Activated CD8-positive, alpha-beta T cell treated with anti-CD3 and anti-CD28 coated beads, Interleukin-2, amount 10 ng/mL, durations not matched to agents 7 days and 5 days (primary cell): ENCODE results near the gene NSDHL. TPM values are rescaled to one million over a fixed set of nuclear protein-coding genes. Genes with fewer than 3 reads are reported as not detected.
"Not testable (repeated sequence)": the region's sequence is repeated elsewhere in the genome, so short reads cannot be mapped to it uniquely, and the experiment has no call there.

Experiments used
- ATAC-seq: fragments of 150-1000 bp; cut with Tn5 transposase; one replicate; pipeline ENCODE4 v1.10.0; 2021; ENCODE audit warnings: moderate library complexity
- CTCF ChIA-PET: fragments of 350-600 bp; sonication (Branson Sonifier 250); formaldehyde crosslinking; loops from one replicate; lab custom pipeline; 2021; ENCODE audit warnings: antibody characterized with exemption; lab: Charles Lee
- POLR2A ChIA-PET: fragments of 350-600 bp; sonication (Branson Sonifier 250); formaldehyde crosslinking; loops from one replicate; lab custom pipeline; 2021; ENCODE audit warnings: antibody characterized with exemption; lab: Charles Lee
- DNase-seq: peaks from one replicate; pipeline ENCODE4 v3.0.0-alpha.2; 2020
- H3K27ac Mint-ChIP-seq: one replicate; pipeline ENCODE4 v1.8.0; 2021; ENCODE audit warnings: mild to moderate bottlenecking, mixed read lengths
- H3K27me3 Mint-ChIP-seq: one replicate; pipeline ENCODE4 v1.8.0; 2021; ENCODE audit warnings: low read depth, mixed read lengths
- H3K36me3 Mint-ChIP-seq: one replicate; pipeline ENCODE4 v1.8.0; 2021; ENCODE audit warnings: low read depth, mixed read lengths
- H3K4me1 Mint-ChIP-seq: one replicate; pipeline ENCODE4 v1.8.0; 2021; ENCODE audit warnings: low read depth, mixed read lengths
- H3K4me3 Mint-ChIP-seq: one replicate; pipeline ENCODE4 v1.8.0; 2021; ENCODE audit warnings: mild to moderate bottlenecking, mixed read lengths
- H3K9me3 Mint-ChIP-seq: one replicate; pipeline ENCODE4 v1.8.0; 2022; ENCODE audit warnings: mixed read lengths; ENCODE audit not compliant: insufficient read depth
- total RNA-seq, 2 experiments: library from RNA; stranded (reverse); gene quantifications; one replicate each; pipeline ENCODE4 v1.2.3, GENCODE V29; 2021

The NSDHL gene
- total RNA-seq = 10 to 100 TPM; 14.2 to 15.5 TPM

DNA sequence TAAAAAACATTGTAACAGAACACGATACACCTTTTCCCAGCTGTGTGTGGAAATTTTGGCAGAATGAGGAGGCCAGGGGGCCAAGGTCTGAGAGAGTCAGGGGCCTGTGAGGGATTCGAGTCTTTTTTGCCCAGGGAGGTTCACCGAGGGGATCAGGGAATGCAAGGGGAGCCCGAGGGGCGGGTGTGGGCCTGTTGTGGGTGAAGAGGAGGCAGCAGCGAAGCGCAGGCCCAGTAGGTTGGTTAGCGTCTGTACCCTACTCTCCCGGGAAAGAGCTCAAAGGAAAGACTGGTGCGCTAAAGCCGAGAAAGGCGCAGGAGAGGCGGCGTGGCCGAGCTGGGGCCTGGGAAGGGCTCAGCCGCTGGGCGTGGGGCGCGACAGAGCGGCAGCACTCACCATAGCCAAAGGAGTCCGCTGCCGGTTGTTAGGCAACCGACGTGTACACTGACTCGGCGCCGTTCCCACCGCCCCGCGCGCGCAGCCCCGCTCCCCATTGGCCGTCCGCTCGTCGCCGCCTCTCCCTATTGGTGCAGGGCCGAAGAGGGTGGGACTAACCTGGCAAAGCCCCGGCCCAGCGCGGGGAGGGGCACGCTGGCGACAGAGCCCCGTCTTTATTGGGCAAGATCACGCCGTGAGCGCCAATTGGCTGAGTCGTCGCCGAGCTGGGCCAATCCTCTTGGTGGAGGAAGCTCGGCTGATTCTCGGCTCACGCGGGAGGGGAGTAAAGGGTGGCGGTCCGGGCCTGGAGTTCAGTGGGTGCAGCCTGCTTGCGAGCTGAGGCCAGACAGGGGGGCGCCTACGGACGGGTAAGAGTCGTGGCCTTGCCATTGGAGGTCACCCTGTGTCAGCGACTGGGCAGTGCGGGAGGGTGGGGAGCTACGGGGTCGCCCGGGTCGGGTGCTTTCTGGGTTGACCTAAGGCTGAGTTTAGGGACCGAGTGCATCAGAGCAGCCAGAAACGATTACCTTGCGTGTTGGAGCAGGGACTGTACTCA, at the start of gene NSDHL, which contains the start of gene CETN2:
TSS of gene NSDHL (plus strand) at position 752 of the 994 bp plus-strand sequence. CDS start 15,262 bp downstream, outside the sequence.
TSS of gene CETN2 (minus strand) at position 446 of the 994 bp plus-strand sequence. CDS start at position 399, 47 bp downstream.
- peaks cover 11% of the 10 kb centered on the region for H3K36me3 Mint-ChIP-seq
- POLR2A ChIA-PET = interaction anchor here (0.5 kb wide), 1 partner anchor 1571 kb away, joined by 4 read pairs; no protein-coding TSS in a partner anchor
- CTCF ChIA-PET = interaction anchor here (1.2 to 2.5 kb wide), 2 partner anchors 9 to 13 kb away, joined by 6 to 12 read pairs; no protein-coding TSS in a partner anchor
- H3K9me3 Mint-ChIP-seq = no peaks in the 10 kb centered on the region
- no peaks in the 10 kb centered on the region for H3K27me3 Mint-ChIP-seq
- H3K27ac Mint-ChIP-seq = peak within 1 kb of the TSS; percentile 90
- ATAC-seq (peak; percentile 97), DNase-seq (peak; percentile 95)
- peak within 1 kb of the TSS; percentile 92 for H3K4me3 Mint-ChIP-seq
- peaks cover 19% of the 10 kb centered on the region for H3K4me1 Mint-ChIP-seq

DNA sequence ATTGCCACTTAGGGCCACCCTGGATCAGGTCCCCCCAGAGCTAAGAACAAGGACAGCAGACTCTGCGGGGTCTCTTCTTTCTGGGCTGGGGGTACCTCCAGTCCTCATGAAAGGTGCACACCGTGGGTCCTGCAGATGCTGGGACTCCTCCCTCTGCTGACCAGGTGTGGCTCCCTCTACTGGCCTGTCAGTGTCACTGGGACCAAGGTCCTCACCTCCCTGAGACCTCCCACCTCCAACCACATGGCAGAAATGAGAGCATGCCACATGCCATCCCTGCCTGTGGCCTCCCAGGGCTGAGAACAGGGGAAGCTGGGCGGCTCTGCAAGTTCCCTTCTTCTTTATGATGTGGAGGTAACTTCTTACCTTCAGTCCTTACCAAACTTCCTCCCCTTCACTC, 43.8 kb upstream of the NSDHL start:
- POLR2A ChIA-PET, H3K27ac Mint-ChIP-seq, ATAC-seq, H3K4me3 Mint-ChIP-seq, DNase-seq, H3K4me1 Mint-ChIP-seq, CTCF ChIA-PET, H3K36me3 Mint-ChIP-seq, H3K9me3 Mint-ChIP-seq, H3K27me3 Mint-ChIP-seq: not testable (repeated sequence)

DNA sequence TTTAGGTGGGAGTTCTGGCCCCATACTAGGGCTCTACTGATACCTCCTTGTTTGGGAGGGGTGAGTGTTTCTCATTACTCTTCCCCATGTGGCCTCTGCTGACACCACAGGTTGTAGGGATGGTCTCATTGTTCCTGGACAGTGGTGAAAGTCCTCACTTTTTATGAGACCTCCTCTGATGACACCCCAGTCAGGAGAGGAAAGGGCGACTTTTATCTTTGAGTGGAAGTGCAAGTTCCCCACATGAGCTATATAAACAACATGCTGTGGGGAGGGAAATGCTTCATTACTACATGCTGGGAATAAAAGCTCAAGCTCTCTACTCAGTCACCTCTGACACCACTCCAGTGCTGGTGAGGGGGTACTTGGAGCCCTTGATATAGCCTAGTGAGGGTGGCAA, 31.9 kb upstream of the NSDHL start:
- DNase-seq (no peak), ATAC-seq (no peak)
- ChIA-PET POLR2A (interaction anchor here (0.6 kb wide), 1 partner anchor 13 kb away, joined by 3 read pairs; no protein-coding TSS in a partner anchor), CTCF (no interaction called here)
- Mint-ChIP-seq H3K36me3 (no peaks in the 10 kb centered on the region), H3K4me1 (no peaks in the 10 kb centered on the region), H3K9me3 (no peaks in the 10 kb centered on the region), H3K27me3 (peaks cover 14% of the 10 kb centered on the region), H3K4me3 (no peak overlapping the region), H3K27ac (no peak overlapping the region)

DNA sequence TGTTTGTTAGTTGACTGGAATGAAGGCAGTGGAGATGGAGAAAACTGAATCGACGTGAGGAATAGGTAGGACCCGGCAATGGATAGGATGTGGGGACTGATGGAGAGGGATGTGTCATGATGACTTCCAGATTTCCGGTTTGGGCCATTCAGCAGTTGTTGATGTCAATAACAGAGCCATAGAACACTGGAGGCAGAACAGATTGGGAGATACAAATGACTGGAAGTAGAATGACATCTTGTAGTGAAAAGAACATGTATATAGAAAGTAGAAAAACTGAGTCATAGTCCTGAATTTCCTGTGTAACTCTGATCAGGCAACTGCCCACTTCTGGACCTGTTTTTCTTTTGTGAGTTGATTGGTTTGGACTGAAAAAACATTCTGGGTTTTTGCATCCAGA, 24.8 kb upstream of the NSDHL start:
- CTCF ChIA-PET = no interaction called here
- H3K27ac Mint-ChIP-seq = no peak overlapping the region
- DNase-seq (no peak), ATAC-seq (no peak)
- peaks cover 16% of the 10 kb centered on the region for H3K27me3 Mint-ChIP-seq
- H3K4me3 Mint-ChIP-seq = no peak overlapping the region
- POLR2A ChIA-PET = no interaction called here
- H3K9me3 Mint-ChIP-seq = no peaks in the 10 kb centered on the region
- no peaks in the 10 kb centered on the region for H3K36me3 Mint-ChIP-seq
- no peaks in the 10 kb centered on the region for H3K4me1 Mint-ChIP-seq

DNA sequence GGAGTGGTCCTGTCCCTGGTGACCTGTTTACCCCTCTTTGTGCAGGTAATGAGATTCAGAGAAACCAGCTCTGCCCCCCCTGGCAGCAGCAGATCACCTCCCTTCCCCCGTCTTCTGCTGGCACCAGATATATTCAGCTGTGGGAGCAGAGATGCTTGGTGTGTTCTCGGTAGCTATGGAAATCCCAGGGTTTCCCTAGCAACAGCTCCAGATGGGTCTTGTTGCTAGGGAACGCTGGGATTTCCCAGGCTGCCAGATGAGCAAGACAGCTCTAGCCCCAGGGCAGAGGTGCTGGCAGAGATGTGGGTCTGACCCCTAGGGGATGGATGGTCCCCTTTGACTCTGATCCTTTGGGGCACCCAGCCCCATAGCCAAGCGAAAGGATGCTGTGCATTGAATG, 20.5 kb upstream of the NSDHL start:
- DNase-seq (no peak), ATAC-seq (no peak)
- H3K27ac Mint-ChIP-seq = no peak overlapping the region
- H3K9me3 Mint-ChIP-seq = no peaks in the 10 kb centered on the region
- no peak overlapping the region for H3K4me3 Mint-ChIP-seq
- ChIA-PET POLR2A (no interaction called here), CTCF (no interaction called here)
- peaks cover 10% of the 10 kb centered on the region for H3K4me1 Mint-ChIP-seq
- H3K36me3 Mint-ChIP-seq = no peaks in the 10 kb centered on the region
- H3K27me3 Mint-ChIP-seq = peaks cover 7% of the 10 kb centered on the region

DNA sequence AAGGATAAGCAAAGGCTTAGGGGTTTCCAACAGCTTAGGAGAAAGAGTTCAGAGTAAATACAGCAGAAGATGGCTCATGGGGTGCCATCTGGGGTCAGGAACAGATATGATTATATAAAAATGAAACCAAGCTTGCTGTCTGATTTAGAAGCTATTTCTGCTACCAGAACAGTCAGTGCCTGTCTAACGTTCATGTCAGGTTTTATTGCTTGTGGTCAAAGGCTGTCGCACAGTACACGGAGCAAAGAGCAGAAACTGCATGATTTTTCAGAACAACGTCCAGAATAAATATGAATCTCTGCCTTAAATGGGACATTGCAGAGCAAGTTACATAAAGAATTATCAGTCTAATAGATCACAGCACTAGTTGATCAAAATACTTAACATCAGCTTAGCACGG, 17.7 kb upstream of the NSDHL start:
- DNase-seq (no peak), ATAC-seq (no peak)
- H3K36me3 Mint-ChIP-seq = no peaks in the 10 kb centered on the region
- H3K27me3 Mint-ChIP-seq = peaks cover 4% of the 10 kb centered on the region
- no peaks in the 10 kb centered on the region for H3K9me3 Mint-ChIP-seq
- no peak overlapping the region for H3K4me3 Mint-ChIP-seq
- no peak overlapping the region for H3K27ac Mint-ChIP-seq
- H3K4me1 Mint-ChIP-seq = peaks cover 10% of the 10 kb centered on the region
- ChIA-PET POLR2A (no interaction called here), CTCF (interaction anchor here (1.4 kb wide), 1 partner anchor 9 kb away, joined by 5 read pairs; no protein-coding TSS in a partner anchor)

DNA sequence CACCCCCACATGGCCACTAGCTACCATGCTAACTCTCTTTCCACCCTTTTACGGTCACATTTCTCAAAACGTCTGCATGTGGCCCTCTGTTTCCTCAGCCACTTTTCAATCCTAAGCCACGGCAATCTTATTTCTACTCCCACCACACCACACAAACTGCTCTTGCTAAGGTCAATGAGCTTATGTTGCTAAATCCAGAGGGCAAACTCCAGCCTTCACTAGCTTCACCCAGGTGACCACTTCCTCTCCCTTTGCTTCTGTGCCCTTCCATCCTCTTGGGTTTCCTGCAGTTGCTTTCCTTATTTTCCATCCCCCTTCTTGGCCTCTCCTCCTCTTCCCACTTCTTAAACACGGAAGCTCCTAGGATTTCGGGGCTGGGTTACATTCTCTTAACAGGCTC, 16.8 kb upstream of the NSDHL start:
- peaks cover 10% of the 10 kb centered on the region for H3K4me1 Mint-ChIP-seq
- POLR2A ChIA-PET = no interaction called here
- no peak overlapping the region for H3K27ac Mint-ChIP-seq
- H3K27me3 Mint-ChIP-seq = peaks cover 4% of the 10 kb centered on the region
- no peak for DNase-seq
- no peaks in the 10 kb centered on the region for H3K36me3 Mint-ChIP-seq
- H3K4me3 Mint-ChIP-seq = no peak overlapping the region
- no peaks in the 10 kb centered on the region for H3K9me3 Mint-ChIP-seq
- CTCF ChIA-PET = no interaction called here
- no peak for ATAC-seq

DNA sequence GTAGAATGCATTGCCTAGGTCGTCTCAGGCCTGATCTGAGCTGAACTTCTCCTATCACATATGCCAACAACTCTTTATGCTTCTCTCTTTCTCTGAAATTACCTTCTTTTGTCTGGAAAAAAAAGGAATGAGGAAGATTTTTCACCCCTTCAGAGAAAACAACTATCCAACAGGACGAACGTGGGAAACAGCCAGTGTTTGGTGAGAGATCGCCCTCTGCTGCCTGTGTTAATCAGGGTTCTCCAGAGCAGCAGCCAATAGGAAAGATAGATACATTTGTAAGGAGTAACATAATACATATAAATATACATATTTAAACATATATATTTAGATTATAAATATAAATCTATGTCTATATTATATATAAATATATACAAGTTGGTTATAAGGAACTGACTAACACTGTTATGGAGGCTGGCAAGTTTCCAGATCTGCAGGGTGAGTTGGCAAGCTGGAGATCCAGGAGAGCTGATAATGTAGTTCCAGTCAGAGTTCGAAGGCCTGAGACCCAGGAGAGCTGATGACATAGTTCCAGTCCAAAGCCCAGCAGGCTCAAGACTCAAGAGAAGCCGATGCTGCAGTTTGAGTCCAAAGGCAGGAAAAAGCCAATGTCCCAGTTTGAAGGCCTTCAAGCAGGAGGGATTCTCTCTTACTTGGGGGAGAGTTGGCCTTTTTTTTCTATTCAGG, 13.6 kb upstream of the NSDHL start:
- ChIA-PET POLR2A (no interaction called here), CTCF (interaction anchor here (0.7 to 2.2 kb wide), 2 partner anchors 13 to 26 kb away, joined by 3 to 6 read pairs; partner anchors contain the start of genes CETN2 and NSDHL)
- no peak overlapping the region for H3K27ac Mint-ChIP-seq
- H3K4me1 Mint-ChIP-seq = peaks cover 10% of the 10 kb centered on the region
- DNase-seq (no peak), ATAC-seq (no peak)
- H3K4me3 Mint-ChIP-seq = no peak overlapping the region
- H3K27me3 Mint-ChIP-seq = peaks cover 3% of the 10 kb centered on the region
- H3K36me3 Mint-ChIP-seq = no peaks in the 10 kb centered on the region
- H3K9me3 Mint-ChIP-seq = no peaks in the 10 kb centered on the region

DNA sequence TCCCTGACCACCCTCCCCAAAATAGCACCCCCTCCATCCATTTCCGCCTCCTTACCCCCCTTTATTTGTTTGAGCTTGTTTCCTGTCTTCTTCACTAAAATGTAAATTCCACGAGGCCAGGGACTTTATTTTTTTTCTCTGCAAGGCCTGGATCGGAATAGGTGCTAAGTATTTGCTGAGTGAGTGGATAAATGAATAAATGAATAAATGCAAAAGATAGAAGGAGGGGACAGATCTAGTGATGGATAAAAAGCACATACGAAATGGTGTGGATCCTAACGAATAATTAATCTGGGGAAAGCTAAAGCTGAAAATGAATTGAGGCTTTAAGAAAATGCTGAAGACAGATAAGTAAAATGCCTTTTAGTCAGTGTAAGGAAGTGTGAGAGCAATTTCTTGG, 12.5 kb upstream of the NSDHL start:
- Mint-ChIP-seq H3K36me3 (no peaks in the 10 kb centered on the region), H3K4me3 (no peak overlapping the region), H3K9me3 (no peaks in the 10 kb centered on the region), H3K4me1 (peaks cover 10% of the 10 kb centered on the region), H3K27ac (no peak overlapping the region), H3K27me3 (peaks cover 3% of the 10 kb centered on the region)
- no peak for DNase-seq
- ChIA-PET POLR2A (no interaction called here), CTCF (interaction anchor here (2.2 kb wide), 1 partner anchor 12 kb away, joined by 6 read pairs; the partner anchor contains the start of genes CETN2 and NSDHL)
- no peak for ATAC-seq

DNA sequence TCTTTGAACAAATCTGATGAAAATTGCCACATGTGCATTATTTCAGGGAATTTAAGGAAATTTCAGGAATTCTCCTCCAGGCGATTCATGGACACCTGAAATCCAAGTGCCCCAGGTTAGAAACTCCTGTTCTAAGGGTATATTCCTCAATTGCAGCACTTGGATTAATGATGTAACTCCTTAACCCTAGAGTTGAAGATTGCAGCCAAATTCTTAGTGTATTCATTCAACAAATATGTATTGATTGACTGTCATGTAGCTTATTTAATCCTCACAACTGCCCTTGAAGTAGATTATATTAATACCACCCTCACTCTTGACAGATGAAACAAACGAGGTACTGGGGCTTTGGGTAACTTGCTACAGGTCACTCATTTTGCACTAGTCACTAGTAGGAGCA, 11.6 kb upstream of the NSDHL start:
- Mint-ChIP-seq H3K4me3 (no peak overlapping the region), H3K4me1 (peaks cover 5% of the 10 kb centered on the region), H3K9me3 (no peaks in the 10 kb centered on the region), H3K27me3 (peaks cover 3% of the 10 kb centered on the region), H3K27ac (no peak overlapping the region), H3K36me3 (no peaks in the 10 kb centered on the region)
- ATAC-seq (no peak), DNase-seq (no peak)
- ChIA-PET POLR2A (no interaction called here), CTCF (no interaction called here)

DNA sequence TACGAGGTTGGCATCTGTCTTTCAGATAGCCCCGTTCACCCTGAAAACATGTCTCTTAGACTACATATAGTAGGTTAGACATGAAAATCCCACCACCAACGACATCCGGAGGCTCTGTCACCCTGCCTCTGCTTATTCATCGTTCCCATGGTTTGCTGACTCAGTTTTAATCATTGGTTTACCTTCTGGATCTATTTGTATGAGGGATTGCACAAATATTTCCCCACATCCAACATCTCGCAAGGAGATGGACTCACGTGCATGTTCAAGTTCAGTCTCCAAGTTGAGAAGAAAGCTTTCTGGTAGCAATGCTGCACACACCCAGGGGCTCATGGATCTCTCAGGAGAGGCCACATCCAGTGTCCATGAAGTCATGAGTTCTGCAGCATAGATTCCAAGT, 11.1 kb upstream of the NSDHL start:
- Mint-ChIP-seq H3K4me3 (no peak overlapping the region), H3K27me3 (peaks cover 3% of the 10 kb centered on the region), H3K36me3 (no peaks in the 10 kb centered on the region), H3K27ac (no peak overlapping the region), H3K4me1 (peaks cover 2% of the 10 kb centered on the region), H3K9me3 (no peaks in the 10 kb centered on the region)
- ChIA-PET POLR2A (no interaction called here), CTCF (interaction anchor here (1.9 kb wide), 1 partner anchor 14 kb away, joined by 4 read pairs; no protein-coding TSS in a partner anchor)
- no peak for ATAC-seq
- no peak for DNase-seq
